ENCODE results near the gene OGDH.

Gene OGDH

GRCh38 chr7:44738876-44739665 lies 132.6 kb downstream of the OGDH start:
- no peak for DNase-seq (ENCODE audit: low spot score)

- DNase-seq (ENCODE audit: low spot score): no peak
These were observed 133.6 kb downstream of the OGDH start for GRCh38 chr7:44740055-44740454.

- no peak for DNase-seq (ENCODE audit: low spot score)
These were observed 137.3 kb downstream of the OGDH start for GRCh38 chr7:44743750-44744149.

GRCh38 chr7:44748045-44748947 lies 141.9 kb downstream of the OGDH start, which contains the start of gene ZMIZ2:
Gene ZMIZ2 (plus strand): TSS chr7:44748847. CDS start chr7:44756250, 7,403 bp downstream.
- peak; percentile 91 for DNase-seq (ENCODE audit: low spot score)

- DNase-seq (ENCODE audit: low spot score): no peak
These were observed 142.7 kb downstream of the OGDH start for GRCh38 chr7:44748948-44749731.

GRCh38 chr7:44749992-44750391 lies 143.6 kb downstream of the OGDH start:
- DNase-seq (ENCODE audit: low spot score): no peak

GRCh38 chr7:44750424-44750823 lies 144.0 kb downstream of the OGDH start:
- no peak for DNase-seq (ENCODE audit: low spot score)

GRCh38 chr7:44750921-44751571 lies 144.6 kb downstream of the OGDH start:
- DNase-seq (ENCODE audit: low spot score): no peak

GRCh38 chr7:44752822-44753221 lies 146.4 kb downstream of the OGDH start:
- no peak for DNase-seq (ENCODE audit: low spot score)

GRCh38 chr7:44754802-44755697 lies 148.6 kb downstream of the OGDH start:
- no peak for DNase-seq (ENCODE audit: low spot score)

- DNase-seq (ENCODE audit: low spot score): no peak
These were observed 149.5 kb downstream of the OGDH start for GRCh38 chr7:44755698-44756627.

GRCh38 chr7:44756904-44757303 lies 150.5 kb downstream of the OGDH start:
- no peak for DNase-seq (ENCODE audit: low spot score)

GRCh38 chr7:44757311-44757710 lies 150.9 kb downstream of the OGDH start:
- no peak for DNase-seq (ENCODE audit: low spot score)

GRCh38 chr7:44757739-44758138 lies 151.3 kb downstream of the OGDH start:
- DNase-seq (ENCODE audit: low spot score): no peak
